AG08395 (cell line): ENCODE results near the gene LRRC25.

Source experiments
- DNase-seq: peaks from one replicate; pipeline ENCODE4 v3.0.0; 2012; ENCODE audit warnings: mixed read lengths, low spot score

The LRRC25 gene

GRCh38 chr19:18345296-18345695 is 52.1 kb downstream of the LRRC25 start:
- DNase-seq, result no peak

DNA sequence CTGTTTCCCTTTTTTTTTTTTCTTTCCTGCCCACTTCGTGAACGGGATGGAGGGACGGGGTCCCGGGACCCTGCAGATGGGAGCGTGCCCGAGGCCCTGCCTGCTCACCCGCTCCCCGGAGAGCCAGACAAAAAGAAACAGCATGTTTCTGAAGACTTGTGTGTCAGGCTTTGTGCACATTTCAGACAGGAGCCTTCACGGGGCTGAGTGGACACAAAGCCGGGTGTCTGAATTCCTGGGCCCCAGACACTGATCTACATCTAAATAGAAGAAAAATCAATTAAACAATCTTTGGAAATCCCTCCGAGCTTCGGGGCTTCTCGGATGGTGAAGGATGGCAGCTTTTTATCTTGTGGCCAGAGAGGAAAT is 52.9 kb downstream of the LRRC25 start:
- no peak for DNase-seq

DNA sequence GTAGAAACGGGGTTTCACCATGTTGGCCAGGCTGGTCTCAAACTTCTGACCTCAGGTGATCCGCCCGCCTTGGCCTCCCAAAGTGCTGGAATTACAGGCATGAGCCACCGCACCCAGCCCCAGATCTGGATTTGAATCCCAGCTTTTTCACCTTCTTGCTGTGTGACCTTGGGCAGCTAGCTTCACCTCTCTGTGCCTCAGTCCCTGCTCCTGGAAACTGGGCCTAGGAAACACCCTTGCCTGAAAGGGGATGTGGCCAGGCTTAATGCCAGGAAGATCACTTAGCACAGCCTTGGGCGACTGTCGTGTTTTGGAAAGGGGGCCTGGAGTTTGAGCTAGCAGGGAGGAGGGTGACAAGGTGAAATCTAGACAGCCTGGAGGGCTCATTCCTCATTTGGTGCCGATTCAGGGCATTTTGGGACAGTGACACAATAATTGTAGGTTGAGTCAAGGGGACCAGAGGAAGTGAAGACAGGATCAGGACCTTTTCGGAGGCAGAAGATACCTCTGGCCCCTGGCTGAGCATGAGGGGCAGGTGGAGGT is 55.3 kb downstream of the LRRC25 start:
- DNase-seq, result no peak
